ENCODE results near the gene PC.

DNA sequence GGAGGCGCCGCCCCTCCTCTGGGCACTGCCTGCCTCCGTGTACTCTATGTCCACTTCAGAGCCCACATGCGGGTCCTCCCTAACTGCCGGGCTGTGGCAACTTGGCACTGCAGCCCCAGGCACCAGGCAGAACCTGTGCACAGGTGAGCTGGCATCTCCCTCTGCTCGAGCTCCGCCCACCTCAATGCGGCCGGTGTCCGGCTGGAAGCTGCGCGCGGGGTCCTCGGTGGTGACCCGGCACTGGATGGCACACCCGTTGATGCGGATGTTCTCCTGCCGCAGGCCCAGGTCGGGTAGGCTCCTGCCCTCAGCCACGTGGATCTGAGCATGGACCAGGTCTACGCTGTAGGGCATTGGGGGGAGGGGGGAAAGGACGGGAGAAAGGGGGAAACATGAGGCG lies 92.2 kb downstream of the PC start:
- TF ChIP-seq CTCF (IDR thresholded peaks at IDR 0.05) (no peak), RNF2 (IDR thresholded peaks at IDR 0.05; ENCODE audit: borderline replicate concordance, low read depth) (no peak), ZSCAN20 (CRISPR knock-in tag; IDR thresholded peaks at IDR 0.05) (no peak), REST (IDR thresholded peaks at IDR 0.05) (no peak), EP300 (IDR thresholded peaks at IDR 0.05) (no peak), RFX5 (IDR thresholded peaks at IDR 0.05) (no peak), NFE2L2 (conservative IDR thresholded peaks at IDR 0.05; ENCODE audit: low read length) (no peak), POLR2A (IDR thresholded peaks at IDR 0.05; ENCODE audit: low read length) (no peak)
- TF ChIP-seq, protein P1, sequence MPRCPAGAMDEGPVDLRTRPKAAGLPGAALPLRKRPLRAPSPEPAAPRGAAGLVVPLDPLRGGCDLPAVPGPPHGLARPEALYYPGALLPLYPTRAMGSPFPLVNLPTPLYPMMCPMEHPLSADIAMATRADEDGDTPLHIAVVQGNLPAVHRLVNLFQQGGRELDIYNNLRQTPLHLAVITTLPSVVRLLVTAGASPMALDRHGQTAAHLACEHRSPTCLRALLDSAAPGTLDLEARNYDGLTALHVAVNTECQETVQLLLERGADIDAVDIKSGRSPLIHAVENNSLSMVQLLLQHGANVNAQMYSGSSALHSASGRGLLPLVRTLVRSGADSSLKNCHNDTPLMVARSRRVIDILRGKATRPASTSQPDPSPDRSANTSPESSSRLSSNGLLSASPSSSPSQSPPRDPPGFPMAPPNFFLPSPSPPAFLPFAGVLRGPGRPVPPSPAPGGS (IDR thresholded peaks at IDR 0.05): no peak
